ENCODE measurements around the gene PPP1R14B. TPM values are rescaled to one million over a fixed set of nuclear protein-coding genes. Genes with fewer than 3 reads are reported as not detected.

PPP1R14B gene
- total RNA-seq, 1 experiment from 2014 or later: 1,496 TPM

DNA sequence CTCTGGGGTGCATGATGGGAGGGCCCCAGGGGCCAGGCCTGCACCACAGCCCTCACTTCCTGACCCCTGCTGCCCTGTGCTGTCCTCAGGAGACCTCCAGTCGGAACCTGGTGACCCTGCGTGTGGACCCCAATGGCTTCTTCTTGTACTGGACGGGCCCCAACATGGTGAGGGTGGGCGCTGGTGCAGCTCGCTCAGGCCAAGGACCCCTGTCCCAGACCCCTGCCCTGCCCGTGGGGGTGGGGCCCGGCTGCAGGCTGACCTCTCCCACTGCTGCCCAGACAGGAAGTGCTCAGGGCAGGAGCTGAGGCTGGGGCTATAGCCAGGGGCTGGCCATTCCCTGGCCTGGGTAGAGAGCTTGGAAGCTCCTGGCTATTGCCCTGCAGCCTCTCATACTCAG lies 7.6 kb upstream of the PPP1R14B start:
- H4K20me1 ChIP-seq (ENCODE audit: low read length): no peaks in the 10 kb centered on the region; the same call in 1 of the 2 replicates
- H3K79me2 ChIP-seq (ENCODE audit: low read length): peaks cover 25% of the 10 kb centered on the region
- H2AFZ ChIP-seq (ENCODE audit: low read length): no peak overlapping the region
- DNase-seq: no peak
- peaks cover 25% of the 10 kb centered on the region for H3K36me3 ChIP-seq (ENCODE audit: low read depth, low read length)
- no peaks in the 10 kb centered on the region for H3F3A ChIP-seq (ENCODE audit: low read length, unreplicated experiment)
- H3K4me1 ChIP-seq (ENCODE audit: insufficient read depth, low read length): peaks cover 25% of the 10 kb centered on the region
- H3K27me3 ChIP-seq (ENCODE audit: low read length): no peaks in the 10 kb centered on the region
- no peak overlapping the region for H3K4me2 ChIP-seq (ENCODE audit: low read length)
- no peak for ATAC-seq
- ChIA-PET CTCF (no interaction called here), POLR2A (ENCODE audit: unreplicated experiment) (interaction anchor here (0.5 kb wide), 1 partner anchor 10 kb away, joined by 12 read pairs; no protein-coding TSS in a partner anchor)
- H3K9me2 ChIP-seq (replicated peaks; ENCODE audit: low read length): no peaks in the 10 kb centered on the region
- no peak overlapping the region for H3K27ac ChIP-seq (ENCODE audit: low read length)
- H3K9ac ChIP-seq (ENCODE audit: low read length): no peak overlapping the region
- no peak for TF ChIP-seq EZH2 (IDR thresholded peaks at IDR 0.05; ENCODE audit: low read length, unreplicated experiment)
- TF ChIP-seq EZH2phosphoT487 (IDR thresholded peaks at IDR 0.05; ENCODE audit: borderline replicate concordance, low read length): no peak
- TF ChIP-seq, protein P1, sequence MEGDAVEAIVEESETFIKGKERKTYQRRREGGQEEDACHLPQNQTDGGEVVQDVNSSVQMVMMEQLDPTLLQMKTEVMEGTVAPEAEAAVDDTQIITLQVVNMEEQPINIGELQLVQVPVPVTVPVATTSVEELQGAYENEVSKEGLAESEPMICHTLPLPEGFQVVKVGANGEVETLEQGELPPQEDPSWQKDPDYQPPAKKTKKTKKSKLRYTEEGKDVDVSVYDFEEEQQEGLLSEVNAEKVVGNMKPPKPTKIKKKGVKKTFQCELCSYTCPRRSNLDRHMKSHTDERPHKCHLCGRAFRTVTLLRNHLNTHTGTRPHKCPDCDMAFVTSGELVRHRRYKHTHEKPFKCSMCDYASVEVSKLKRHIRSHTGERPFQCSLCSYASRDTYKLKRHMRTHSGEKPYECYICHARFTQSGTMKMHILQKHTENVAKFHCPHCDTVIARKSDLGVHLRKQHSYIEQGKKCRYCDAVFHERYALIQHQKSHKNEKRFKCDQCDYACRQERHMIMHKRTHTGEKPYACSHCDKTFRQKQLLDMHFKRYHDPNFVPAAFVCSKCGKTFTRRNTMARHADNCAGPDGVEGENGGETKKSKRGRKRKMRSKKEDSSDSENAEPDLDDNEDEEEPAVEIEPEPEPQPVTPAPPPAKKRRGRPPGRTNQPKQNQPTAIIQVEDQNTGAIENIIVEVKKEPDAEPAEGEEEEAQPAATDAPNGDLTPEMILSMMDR (conservative IDR thresholded peaks at IDR 0.05; ENCODE audit: low read depth, low read length): no peak
- H3K9me3 ChIP-seq (ENCODE audit: low read length): no peaks in the 10 kb centered on the region
- no TSS peak for BruUV-seq (replicated peaks)
- no peak overlapping the region for H3K4me3 ChIP-seq (ENCODE audit: low read length)
- intact Hi-C loops (cut with micrococcal nuclease): no loop called here

DNA sequence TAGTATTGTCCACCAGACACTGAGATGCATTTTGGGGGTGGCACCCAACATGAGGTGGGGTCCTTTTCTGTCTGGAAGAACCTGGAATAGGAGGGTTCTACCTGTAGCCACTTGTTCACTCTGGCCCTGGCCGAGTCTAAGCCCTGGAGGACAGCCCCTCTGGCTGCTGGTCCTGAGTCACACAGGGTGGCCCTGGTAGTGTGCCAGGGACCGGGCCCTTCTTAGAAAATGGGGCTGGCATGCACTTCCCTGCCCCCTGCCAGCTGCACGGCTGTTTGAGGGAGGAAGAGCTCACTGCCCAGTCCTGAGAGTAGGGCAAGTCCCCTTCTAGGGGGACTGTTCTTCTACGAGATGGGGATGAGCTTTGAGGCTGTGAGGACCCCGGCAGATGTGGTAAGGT lies 6.7 kb upstream of the PPP1R14B start:
- peaks cover 25% of the 10 kb centered on the region for H3K4me1 ChIP-seq (ENCODE audit: insufficient read depth, low read length)
- DNase-seq (peak; percentile 44), ATAC-seq (no peak)
- H3K4me3 ChIP-seq (ENCODE audit: low read length): peak overlapping the region; percentile 85; the same call in 1 of the 2 replicates
- ChIA-PET POLR2A (ENCODE audit: unreplicated experiment) (no interaction called here), CTCF (interaction anchor here (0.6 kb wide), 1 partner anchor 93 kb away, joined by 3 read pairs; no protein-coding TSS in a partner anchor)
- no peak overlapping the region for H2AFZ ChIP-seq (ENCODE audit: low read length)
- no peak overlapping the region for H3K27ac ChIP-seq (ENCODE audit: low read length)
- H3K36me3 ChIP-seq (ENCODE audit: low read depth, low read length): peaks cover 21% of the 10 kb centered on the region
- H3K27me3 ChIP-seq (ENCODE audit: low read length): no peaks in the 10 kb centered on the region
- H3K79me2 ChIP-seq (ENCODE audit: low read length): peaks cover 25% of the 10 kb centered on the region
- no peaks in the 10 kb centered on the region for H3K9me3 ChIP-seq (ENCODE audit: low read length)
- TF ChIP-seq EZH2 (IDR thresholded peaks at IDR 0.05; ENCODE audit: low read length, unreplicated experiment) (no peak), EZH2phosphoT487 (IDR thresholded peaks at IDR 0.05; ENCODE audit: borderline replicate concordance, low read length) (no peak)
- TF ChIP-seq, protein P1 (conservative IDR thresholded peaks at IDR 0.05; ENCODE audit: low read depth, low read length): no peak
- intact Hi-C loops (cut with micrococcal nuclease): no loop called here
- H4K20me1 ChIP-seq (ENCODE audit: low read length): no peaks in the 10 kb centered on the region; the same call in 1 of the 2 replicates
- no TSS peak for BruUV-seq (replicated peaks)
- H3K9me2 ChIP-seq (replicated peaks; ENCODE audit: low read length): no peaks in the 10 kb centered on the region
- no peaks in the 10 kb centered on the region for H3F3A ChIP-seq (ENCODE audit: low read length, unreplicated experiment)
- H3K4me2 ChIP-seq (ENCODE audit: low read length): peak overlapping the region; percentile 98
- no peak overlapping the region for H3K9ac ChIP-seq (ENCODE audit: low read length)

DNA sequence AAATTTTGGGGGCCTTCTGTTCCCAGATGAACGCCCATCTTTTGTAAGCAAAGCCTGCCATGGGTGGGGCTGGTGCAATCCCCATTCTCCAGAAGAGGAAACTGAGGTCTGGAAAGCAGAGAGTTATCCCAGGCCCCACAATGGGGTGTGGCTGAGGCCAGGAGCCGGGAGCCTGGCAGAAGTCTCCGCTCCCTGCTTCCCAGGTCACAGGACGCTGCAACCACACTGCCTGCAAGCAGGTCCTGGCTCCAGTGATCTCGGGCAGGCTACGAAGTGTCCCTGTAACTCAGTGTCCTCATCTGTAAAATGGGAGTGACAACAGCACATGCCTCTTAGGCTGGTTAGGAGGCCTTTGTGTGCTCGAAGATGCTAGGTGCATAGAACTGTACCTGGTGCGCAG lies 6.3 kb upstream of the PPP1R14B start:
- H3K79me2 ChIP-seq (ENCODE audit: low read length): peaks cover 25% of the 10 kb centered on the region
- CTCF ChIA-PET: interaction anchor here (0.6 kb wide), 2 partner anchors 12 to 93 kb away, joined by 3 read pairs; partner anchors contain the start of gene FKBP2
- intact Hi-C loops (cut with micrococcal nuclease): no loop called here
- peak overlapping the region; percentile 85 for H3K4me3 ChIP-seq (ENCODE audit: low read length)
- no peak for ATAC-seq
- no peak overlapping the region for H3K9ac ChIP-seq (ENCODE audit: low read length)
- no peaks in the 10 kb centered on the region; the same call in 1 of the 2 replicates for H4K20me1 ChIP-seq (ENCODE audit: low read length)
- H3K4me1 ChIP-seq (ENCODE audit: insufficient read depth, low read length): peaks cover 25% of the 10 kb centered on the region
- H2AFZ ChIP-seq (ENCODE audit: low read length): no peak overlapping the region
- peaks cover 21% of the 10 kb centered on the region for H3K36me3 ChIP-seq (ENCODE audit: low read depth, low read length)
- no peaks in the 10 kb centered on the region for H3K9me2 ChIP-seq (replicated peaks; ENCODE audit: low read length)
- H3K4me2 ChIP-seq (ENCODE audit: low read length): peak overlapping the region; percentile 98
- no peak overlapping the region for H3K27ac ChIP-seq (ENCODE audit: low read length)
- TF ChIP-seq EZH2 (IDR thresholded peaks at IDR 0.05; ENCODE audit: low read length, unreplicated experiment): no peak
- TF ChIP-seq EZH2phosphoT487 (IDR thresholded peaks at IDR 0.05; ENCODE audit: borderline replicate concordance, low read length): no peak
- TF ChIP-seq, protein P1 (conservative IDR thresholded peaks at IDR 0.05; ENCODE audit: low read depth, low read length): no peak
- no peaks in the 10 kb centered on the region for H3F3A ChIP-seq (ENCODE audit: low read length, unreplicated experiment)
- BruUV-seq (replicated peaks): TSS peak; percentile 9
- POLR2A ChIA-PET (ENCODE audit: unreplicated experiment): no interaction called here
- DNase-seq: no peak
- no peaks in the 10 kb centered on the region for H3K9me3 ChIP-seq (ENCODE audit: low read length)
- H3K27me3 ChIP-seq (ENCODE audit: low read length): no peaks in the 10 kb centered on the region
